HepG2 (cell line): ENCODE results near the gene USP32. TPM values are rescaled to one million over a fixed set of nuclear protein-coding genes. Genes with fewer than 3 reads are reported as not detected.
"Not testable (repeated sequence)": the region's sequence is repeated elsewhere in the genome, so short reads cannot be mapped to it uniquely, and the experiment has no call there.

Experiments used
- ATAC-seq: fragments of 200-7000 bp; cut with Tn5 transposase; 3 replicates; pipeline ENCODE4 v1.9.1; 2020; ENCODE audit warnings: mild to moderate bottlenecking, moderate library complexity
- BruUV-seq: library from RNA; stranded (reverse); fragments of 400-500 nt; replicated peaks from 2 replicates; lab custom pipeline; 2021; lab: Mats Ljungman, UMichigan
- CTCF ChIA-PET: fragments of 300-600 bp; formaldehyde crosslinking; extraction: SDS; loops from one replicate; lab custom pipeline; 2021; ENCODE audit warnings: low total read pairs, inconsistent platforms, low intra/inter-chr PET ratio; lab: Yijun Ruan, JAX
- POLR2A ChIA-PET: fragments of 350-600 bp; sonication (Branson Sonifier 250); formaldehyde crosslinking; loops from one replicate; lab custom pipeline; 2020; ENCODE audit warnings: antibody characterized with exemption, inconsistent platforms; lab: Yijun Ruan, JAX
- DNase-seq: peaks from one replicate; pipeline ENCODE4 v3.0.0-alpha.2; 2015; ENCODE audit warnings: low spot score
- FAIRE-seq: peaks from 3 replicates; lab custom pipeline; 2011; peaks lifted over from hg19 to GRCh38; lab: Jason Lieb, UNC
- H2AFZ ChIP-seq: one replicate; pipeline ENCODE4 v1.6.1; 2011; ENCODE audit warnings: low read length, inconsistent platforms
- H3K27ac ChIP-seq: fragments of 300-600 bp; 3 replicates; pipeline ENCODE4 v1.8.0; 2011; ENCODE audit warnings: mixed run types, mild to moderate bottlenecking, mixed read lengths, low read length, inconsistent platforms; ENCODE audit not compliant: insufficient read depth; ENCODE audit errors: extremely low read length
- H3K27me3 ChIP-seq, 2 experiments: fragments of 200-600 bp in 1 of 2; 2 replicates in 1 of 2; 3 replicates in 1 of 2; pipeline versions ENCODE4 v1.6.0 to v1.8.0; 2011; ENCODE audit warnings: low read length in 2 of 2, mild to moderate bottlenecking in 2 of 2, moderate library complexity in 2 of 2, inconsistent platforms in 1 of 2; ENCODE audit not compliant: insufficient read depth in 2 of 2, control insufficient read depth in 1 of 2
- H3K36me3 ChIP-seq, 2 experiments: fragments of 200-600 bp in 1 of 2; replicated peaks in 1 of 2; 2 replicates in 1 of 2; 3 replicates in 1 of 2; pipeline versions ENCODE4 v1.5.1 to v1.8.0; 2011; ENCODE audit warnings: low read length in 2 of 2, inconsistent platforms in 1 of 2; ENCODE audit not compliant: insufficient read depth in 2 of 2, control insufficient read depth in 1 of 2
- H3K4me1 ChIP-seq: 2 replicates; pipeline ENCODE4 v1.5.1; 2012; ENCODE audit warnings: low read length, inconsistent platforms; ENCODE audit not compliant: insufficient read depth
- H3K4me2 ChIP-seq: 2 replicates; pipeline ENCODE4 v1.6.0; 2011; ENCODE audit warnings: low read depth, low read length, inconsistent platforms
- H3K4me3 ChIP-seq, 3 experiments: fragments of 200-600 bp in 1 of 3; sonication (generic), shearing (Covaris generic) in 1 of 3; replicated peaks in 1 of 3; 2 replicates each; pipeline ENCODE4 v1.5.1; 2011 to 2016; ENCODE audit warnings: low read length in 3 of 3, inconsistent platforms in 2 of 3, low read depth in 2 of 3, mild to moderate bottlenecking in 2 of 3, control low read depth in 1 of 3, mixed read lengths in 1 of 3; ENCODE audit not compliant: insufficient read depth in 1 of 3
- H3K79me2 ChIP-seq: one replicate; pipeline ENCODE4 v1.6.1; 2011; ENCODE audit warnings: low read length, inconsistent platforms; ENCODE audit not compliant: insufficient read depth
- H3K9ac ChIP-seq: 2 replicates; pipeline ENCODE4 v1.6.0; 2011; ENCODE audit warnings: mild to moderate bottlenecking, low read depth, low read length, inconsistent platforms; ENCODE audit not compliant: insufficient read depth
- H3K9me3 ChIP-seq: 2 replicates; pipeline ENCODE4 v1.5.1; 2012; ENCODE audit warnings: mild to moderate bottlenecking, low read length
- H4K20me1 ChIP-seq: 2 replicates; pipeline ENCODE4 v1.6.0; 2011; ENCODE audit warnings: inconsistent platforms, mild to moderate bottlenecking, low read length, moderate library complexity; ENCODE audit not compliant: insufficient read depth
- CHCHD3 ChIP-seq: sonication (generic); formaldehyde crosslinking; IDR thresholded peaks from 2 replicates; pipeline ENCODE4 v1.8.0; 2022; ENCODE audit warnings: mild to moderate bottlenecking, missing genetic modification reagents, moderate library complexity
- CSRNP1 ChIP-seq: sonication (generic); formaldehyde crosslinking; IDR thresholded peaks from 2 replicates; pipeline ENCODE4 v1.8.1; 2023; ENCODE audit warnings: mild to moderate bottlenecking, missing genetic modification reagents
- ETV6 ChIP-seq: sonication (generic); formaldehyde crosslinking; conservative IDR thresholded peaks from 2 replicates; pipeline ENCODE4 v1.4.0; 2020; ENCODE audit warnings: missing genetic modification reagents
- FOXO1 ChIP-seq: sonication (generic); formaldehyde crosslinking; IDR thresholded peaks from 2 replicates; pipeline ENCODE4 v1.4.0; 2020; ENCODE audit warnings: missing genetic modification reagents
- HOXA9 ChIP-seq: sonication (generic); formaldehyde crosslinking; IDR thresholded peaks from 2 replicates; pipeline ENCODE4 v1.8.1; 2022; ENCODE audit warnings: missing genetic modification reagents, mild to moderate bottlenecking, moderate library complexity, borderline replicate concordance
- IRX3 ChIP-seq: sonication (generic); formaldehyde crosslinking; IDR thresholded peaks from 2 replicates; pipeline ENCODE4 v1.8.1; 2023; ENCODE audit warnings: mild to moderate bottlenecking, low read depth, missing genetic modification reagents, borderline replicate concordance
- KDM5B ChIP-seq: sonication (generic); formaldehyde crosslinking; IDR thresholded peaks from 2 replicates; pipeline ENCODE4 v1.4.0; 2020; ENCODE audit warnings: missing genetic modification reagents, mild to moderate bottlenecking, borderline replicate concordance
- PHF8 ChIP-seq: sonication (generic); formaldehyde crosslinking; IDR thresholded peaks from 2 replicates; pipeline ENCODE4 v1.5.0; 2020; ENCODE audit warnings: missing genetic modification reagents
- PITX1 ChIP-seq: sonication (generic); formaldehyde crosslinking; IDR thresholded peaks from 2 replicates; pipeline ENCODE4 v1.5.1; 2020; ENCODE audit warnings: mild to moderate bottlenecking, missing genetic modification reagents
- PRPF4 ChIP-seq: fragments of 200-400 bp; formaldehyde crosslinking; IDR thresholded peaks from 2 replicates; pipeline ENCODE4 v1.6.1; 2016; ENCODE audit warnings: low read length, low read depth; ENCODE audit not compliant: poor library complexity, severe bottlenecking
- SAP130 ChIP-seq: IDR thresholded peaks from 2 replicates; pipeline ENCODE4 v1.6.1; 2016; ENCODE audit warnings: low read depth
- XRCC5 ChIP-seq: fragments of 200-400 bp; formaldehyde crosslinking; optimal IDR thresholded peaks from 2 replicates; pipeline ENCODE3; 2017; ENCODE audit warnings: mild to moderate bottlenecking, low read length
- ZNF580 ChIP-seq: IDR thresholded peaks from 2 replicates; pipeline ENCODE4 v1.6.1; 2016; ENCODE audit warnings: low read depth, borderline replicate concordance
- ZNF605 ChIP-seq: sonication (generic); formaldehyde crosslinking; IDR thresholded peaks from 2 replicates; pipeline ENCODE4 v1.8.0; 2022; ENCODE audit warnings: mild to moderate bottlenecking, missing genetic modification reagents
- WGBS: methylation state at CpG from one replicate; pipeline ENCODE4 v1.1.6; 2017; ENCODE audit warnings: low lambda C conversion rate; 5-methylcytosine and 5-hydroxymethylcytosine counted together
- in situ Hi-C: cut with HindIII; loops from 2 replicates; pipeline ENCODE4 v1.10.0; 2017; ENCODE audit warnings: low pct_unique_long_range_greater_than_20kb; ENCODE audit not compliant: extremely low pct_ligation_motif_present
- intact Hi-C: fragments of 100-400 bp; cut with micrococcal nuclease; formaldehyde crosslinking; loops from one replicate; pipeline ENCODE4 v1.10.0; 2022; ENCODE audit not compliant: unreplicated experiment
- polyA plus RNA-seq, 8 experiments: library from polyadenylated mRNA; depleted of rRNA in 3 of 8; stranded (reverse) in 7 of 8; unstranded in 1 of 8; fragments of >200 nt; fragmentation: Illumina TruSeq in 4 of 8; extraction: Trizol in 4 of 8; gene quantifications; 2 replicates each; pipeline versions ENCODE4 v1.2.1 to v1.2.3, GENCODE V29; 2011 to 2016; ENCODE audit warnings: low read depth in 4 of 8, missing spikeins in 1 of 8, mixed read lengths in 1 of 8; ENCODE audit not compliant: insufficient read depth in 1 of 8
- total RNA-seq, 5 experiments: library from RNA; depleted of rRNA; stranded (reverse); fragments of >200 nt; fragmentation: Illumina TruSeq; extraction: Trizol; gene quantifications; 2 replicates each; pipeline ENCODE4 v1.2.3, GENCODE V29; 2016; ENCODE audit warnings: low read depth in 1 of 5
- TF ChIP-seq, protein P1 (sequence below): sonication (generic); formaldehyde crosslinking; IDR thresholded peaks from 2 replicates; pipeline ENCODE4 v1.5.0; 2020; ENCODE audit warnings: mild to moderate bottlenecking, missing genetic modification reagents, borderline replicate concordance

The USP32 gene
- total and polyA plus RNA-seq, 2 of the 13 experiments (the other 11 are each of a cell fraction or from before 2014, with no cell fraction given): 24.9 to 39.9 TPM

DNA sequence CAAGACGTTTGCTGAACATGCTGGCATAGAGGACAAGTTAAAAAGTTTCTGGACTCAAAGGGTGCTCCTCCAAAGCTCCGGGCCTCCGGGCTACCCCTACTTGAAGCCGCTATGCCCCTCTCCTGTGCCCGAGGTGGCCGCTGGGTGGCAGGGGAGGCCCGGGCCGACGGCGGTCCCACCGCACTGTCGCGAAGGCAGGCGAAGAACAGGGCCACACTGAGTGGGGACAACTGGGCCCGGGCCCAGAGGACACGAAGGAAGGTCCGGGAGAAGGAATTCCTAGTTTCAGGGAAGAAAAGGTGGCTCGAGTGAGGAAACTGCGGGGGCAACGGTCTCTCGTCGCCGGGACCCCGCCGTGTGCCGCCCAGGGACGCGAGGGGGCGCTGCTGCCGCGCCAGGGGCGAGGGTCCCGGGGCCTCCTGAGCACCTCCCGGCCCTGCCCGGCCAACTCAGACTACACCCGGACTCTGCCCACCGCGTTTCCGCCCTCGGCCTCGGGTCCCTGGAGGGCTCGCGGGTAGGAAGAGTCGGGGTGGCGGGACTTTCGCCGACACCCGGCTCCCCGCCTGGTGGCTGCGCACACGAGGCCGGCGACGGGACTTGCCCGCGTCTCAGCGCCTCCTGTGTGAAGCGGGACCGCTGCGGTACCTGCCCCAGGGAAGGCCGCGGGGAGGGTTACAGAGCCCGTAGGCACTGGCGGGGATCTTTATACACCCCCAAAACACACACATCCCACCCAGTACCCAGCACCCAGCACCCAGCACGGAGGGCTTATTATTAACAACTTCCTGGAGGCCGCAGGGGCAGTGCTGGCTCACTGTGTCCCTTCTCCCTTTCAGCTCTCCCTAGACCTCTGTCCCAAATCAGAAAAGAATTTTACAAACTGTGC lies 29.6 kb upstream of the USP32 start (continued):
- TF ChIP-seq IRX3 (CRISPR knock-in tag): 0 out of 2 replicates have a peak, but pooled peaks have one; percentile 38
- TF ChIP-seq XRCC5: peak; percentile 89
- TF ChIP-seq PITX1 (CRISPR knock-in tag): peak; percentile 54; the same call in 1 of the 2 replicates
- TF ChIP-seq, protein P1, sequence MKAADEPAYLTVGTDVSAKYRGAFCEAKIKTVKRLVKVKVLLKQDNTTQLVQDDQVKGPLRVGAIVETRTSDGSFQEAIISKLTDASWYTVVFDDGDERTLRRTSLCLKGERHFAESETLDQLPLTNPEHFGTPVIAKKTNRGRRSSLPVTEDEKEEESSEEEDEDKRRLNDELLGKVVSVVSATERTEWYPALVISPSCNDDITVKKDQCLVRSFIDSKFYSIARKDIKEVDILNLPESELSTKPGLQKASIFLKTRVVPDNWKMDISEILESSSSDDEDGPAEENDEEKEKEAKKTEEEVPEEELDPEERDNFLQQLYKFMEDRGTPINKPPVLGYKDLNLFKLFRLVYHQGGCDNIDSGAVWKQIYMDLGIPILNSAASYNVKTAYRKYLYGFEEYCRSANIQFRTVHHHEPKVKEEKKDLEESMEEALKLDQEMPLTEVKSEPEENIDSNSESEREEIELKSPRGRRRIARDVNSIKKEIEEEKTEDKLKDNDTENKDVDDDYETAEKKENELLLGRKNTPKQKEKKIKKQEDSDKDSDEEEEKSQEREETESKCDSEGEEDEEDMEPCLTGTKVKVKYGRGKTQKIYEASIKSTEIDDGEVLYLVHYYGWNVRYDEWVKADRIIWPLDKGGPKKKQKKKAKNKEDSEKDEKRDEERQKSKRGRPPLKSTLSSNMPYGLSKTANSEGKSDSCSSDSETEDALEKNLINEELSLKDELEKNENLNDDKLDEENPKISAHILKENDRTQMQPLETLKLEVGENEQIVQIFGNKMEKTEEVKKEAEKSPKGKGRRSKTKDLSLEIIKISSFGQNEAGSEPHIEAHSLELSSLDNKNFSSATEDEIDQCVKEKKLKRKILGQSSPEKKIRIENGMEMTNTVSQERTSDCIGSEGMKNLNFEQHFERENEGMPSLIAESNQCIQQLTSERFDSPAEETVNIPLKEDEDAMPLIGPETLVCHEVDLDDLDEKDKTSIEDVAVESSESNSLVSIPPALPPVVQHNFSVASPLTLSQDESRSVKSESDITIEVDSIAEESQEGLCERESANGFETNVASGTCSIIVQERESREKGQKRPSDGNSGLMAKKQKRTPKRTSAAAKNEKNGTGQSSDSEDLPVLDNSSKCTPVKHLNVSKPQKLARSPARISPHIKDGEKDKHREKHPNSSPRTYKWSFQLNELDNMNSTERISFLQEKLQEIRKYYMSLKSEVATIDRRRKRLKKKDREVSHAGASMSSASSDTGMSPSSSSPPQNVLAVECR (CRISPR knock-in tag): 0 out of 2 replicates have a peak, but pooled peaks have one; percentile 20
- TF ChIP-seq KDM5B (CRISPR knock-in tag): peak; percentile 80
- TF ChIP-seq ZNF580 (CRISPR knock-in tag): 0 out of 2 replicates have a peak, but pooled peaks have one; percentile 35
- 0 out of 2 replicates have a peak, but pooled peaks have one; percentile 18 for TF ChIP-seq PHF8 (CRISPR knock-in tag)
- TF ChIP-seq PRPF4: no peak
- TF ChIP-seq CSRNP1 (CRISPR knock-in tag): peak; percentile 82; the same call in 1 of the 2 replicates
- 0 out of 2 replicates have a peak, but pooled peaks have one; percentile 14 for TF ChIP-seq HOXA9 (CRISPR knock-in tag)
- TF ChIP-seq SAP130: 0 out of 2 replicates have a peak, but pooled peaks have one; percentile 28
- TF ChIP-seq FOXO1 (CRISPR knock-in tag): peak; percentile 31; the same call in 1 of the 2 replicates
- no peak for TF ChIP-seq CHCHD3 (CRISPR knock-in tag)
- 0 out of 2 replicates have a peak, but pooled peaks have one; percentile 32 for TF ChIP-seq ZNF605 (CRISPR knock-in tag)
- TF ChIP-seq ETV6 (CRISPR knock-in tag): 0 out of 2 replicates have a peak, but pooled peaks have one; percentile 40

- intact Hi-C loops: loop anchor here (2.0 kb wide), 2 partner anchors 17 to 219 kb away; no protein-coding TSS in a partner anchor
- FAIRE-seq, in situ Hi-C loops, H3K27ac ChIP-seq, H3K9ac ChIP-seq, H3K4me2 ChIP-seq, BruUV-seq, H3K4me3 ChIP-seq, H3K36me3 ChIP-seq, H4K20me1 ChIP-seq, H2AFZ ChIP-seq, DNase-seq, POLR2A ChIA-PET, H3K79me2 ChIP-seq, ATAC-seq, H3K9me3 ChIP-seq: not testable (repeated sequence)
- H3K27me3 ChIP-seq: peaks cover 3 to 15% of the 10 kb centered on the region in 2 experiments; a peak in 4 of 5 replicates
- H3K4me1 ChIP-seq: peaks cover 12% of the 10 kb centered on the region; the same call in 1 of the 2 replicates
- CTCF ChIA-PET: interaction anchor here (2.6 kb wide), 1 partner anchor 16 kb away, joined by 12 read pairs; no protein-coding TSS in a partner anchor
- 74% methylated on average over 7 of the region's 7 CpGs for WGBS
Observed at GRCh38 chr17:60419875-60420274, 27.9 kb upstream of the USP32 start.
